Ishikawa (cell line): ENCODE results near the gene FOXR1.

ENCODE experiments used
- CEBPB ChIP-seq: IDR thresholded peaks from 2 replicates; pipeline ENCODE4 v1.6.1; 2012
- CREB1 ChIP-seq: IDR thresholded peaks from 2 replicates; pipeline ENCODE4 v1.6.1; 2012; ENCODE audit warnings: low read depth
- EGR1 ChIP-seq: IDR thresholded peaks from 2 replicates; pipeline ENCODE4 v1.6.1; 2012
- EP300 ChIP-seq: IDR thresholded peaks from 2 replicates; pipeline ENCODE4 v1.6.1; 2012; ENCODE audit warnings: borderline replicate concordance
- FOXM1 ChIP-seq: IDR thresholded peaks from 2 replicates; pipeline ENCODE4 v1.6.1; 2012; ENCODE audit warnings: low read depth, borderline replicate concordance
- NFIC ChIP-seq: IDR thresholded peaks from 2 replicates; pipeline ENCODE4 v1.6.1; 2012
- RAD21 ChIP-seq: IDR thresholded peaks from 2 replicates; pipeline ENCODE4 v1.6.1; 2012; ENCODE audit warnings: low read depth
- TAF1 ChIP-seq: IDR thresholded peaks from 2 replicates; pipeline ENCODE4 v1.6.1; 2012; ENCODE audit warnings: low read depth, mild to moderate bottlenecking
- TCF12 ChIP-seq: IDR thresholded peaks from 2 replicates; pipeline ENCODE4 v1.6.1; 2012; ENCODE audit warnings: low read depth
- TEAD4 ChIP-seq: IDR thresholded peaks from 2 replicates; pipeline ENCODE4 v1.6.1; 2012
- YY1 ChIP-seq: IDR thresholded peaks from 2 replicates; pipeline ENCODE4 v1.6.1; 2012; ENCODE audit warnings: low read depth
- ZBTB7A ChIP-seq: IDR thresholded peaks from 2 replicates; pipeline ENCODE4 v1.6.1; 2012; ENCODE audit warnings: low read depth
- TF ChIP-seq, protein P1 (sequence below): IDR thresholded peaks from 2 replicates; pipeline ENCODE4 v1.6.1; 2012
- TF ChIP-seq, protein P2 (sequence below): IDR thresholded peaks from 2 replicates; pipeline ENCODE4 v1.6.1; 2012
- TF ChIP-seq, protein P3 (sequence below): IDR thresholded peaks from 2 replicates; pipeline ENCODE4 v1.6.1; 2012; ENCODE audit warnings: low read depth, mild to moderate bottlenecking

Gene FOXR1, protein sequence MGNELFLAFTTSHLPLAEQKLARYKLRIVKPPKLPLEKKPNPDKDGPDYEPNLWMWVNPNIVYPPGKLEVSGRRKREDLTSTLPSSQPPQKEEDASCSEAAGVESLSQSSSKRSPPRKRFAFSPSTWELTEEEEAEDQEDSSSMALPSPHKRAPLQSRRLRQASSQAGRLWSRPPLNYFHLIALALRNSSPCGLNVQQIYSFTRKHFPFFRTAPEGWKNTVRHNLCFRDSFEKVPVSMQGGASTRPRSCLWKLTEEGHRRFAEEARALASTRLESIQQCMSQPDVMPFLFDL

DNA sequence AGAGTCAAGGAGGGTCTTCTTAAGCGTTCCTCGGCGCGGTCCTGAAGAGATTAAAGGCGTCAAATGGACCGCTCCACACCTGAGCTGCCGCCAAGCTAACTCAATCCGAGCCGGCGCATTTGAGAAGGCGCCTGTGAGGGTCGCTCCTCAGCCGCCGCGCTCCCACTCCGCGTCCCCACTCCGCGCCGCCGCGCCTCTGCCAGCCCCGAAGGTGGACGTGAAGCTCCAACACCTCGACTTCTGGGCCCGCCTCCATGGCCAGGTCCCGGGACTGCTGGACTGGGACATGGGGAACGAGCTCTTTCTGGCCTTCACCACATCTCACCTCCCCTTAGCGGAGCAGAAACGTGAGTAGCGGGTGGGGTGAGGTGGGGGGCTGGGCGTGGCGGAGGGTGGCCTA is at the start of gene FOXR1:
Gene FOXR1 (plus strand): TSS at position 116 of the 400 bp plus-strand sequence. CDS start 171 bp downstream, at position 287.
- TF ChIP-seq RAD21 (no peak), EP300 (no peak), TCF12 (no peak), TEAD4 (no peak), TAF1 (no peak), NFIC (no peak), CEBPB (no peak), EGR1 (no peak), CREB1 (no peak), ZBTB7A (no peak), FOXM1 (no peak), YY1 (no peak)
- TF ChIP-seq, protein P1, sequence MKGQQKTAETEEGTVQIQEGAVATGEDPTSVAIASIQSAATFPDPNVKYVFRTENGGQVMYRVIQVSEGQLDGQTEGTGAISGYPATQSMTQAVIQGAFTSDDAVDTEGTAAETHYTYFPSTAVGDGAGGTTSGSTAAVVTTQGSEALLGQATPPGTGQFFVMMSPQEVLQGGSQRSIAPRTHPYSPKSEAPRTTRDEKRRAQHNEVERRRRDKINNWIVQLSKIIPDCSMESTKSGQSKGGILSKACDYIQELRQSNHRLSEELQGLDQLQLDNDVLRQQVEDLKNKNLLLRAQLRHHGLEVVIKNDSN: no peak
- TF ChIP-seq, protein P2, sequence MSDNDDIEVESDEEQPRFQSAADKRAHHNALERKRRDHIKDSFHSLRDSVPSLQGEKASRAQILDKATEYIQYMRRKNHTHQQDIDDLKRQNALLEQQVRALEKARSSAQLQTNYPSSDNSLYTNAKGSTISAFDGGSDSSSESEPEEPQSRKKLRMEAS: no peak
- TF ChIP-seq, protein P3, sequence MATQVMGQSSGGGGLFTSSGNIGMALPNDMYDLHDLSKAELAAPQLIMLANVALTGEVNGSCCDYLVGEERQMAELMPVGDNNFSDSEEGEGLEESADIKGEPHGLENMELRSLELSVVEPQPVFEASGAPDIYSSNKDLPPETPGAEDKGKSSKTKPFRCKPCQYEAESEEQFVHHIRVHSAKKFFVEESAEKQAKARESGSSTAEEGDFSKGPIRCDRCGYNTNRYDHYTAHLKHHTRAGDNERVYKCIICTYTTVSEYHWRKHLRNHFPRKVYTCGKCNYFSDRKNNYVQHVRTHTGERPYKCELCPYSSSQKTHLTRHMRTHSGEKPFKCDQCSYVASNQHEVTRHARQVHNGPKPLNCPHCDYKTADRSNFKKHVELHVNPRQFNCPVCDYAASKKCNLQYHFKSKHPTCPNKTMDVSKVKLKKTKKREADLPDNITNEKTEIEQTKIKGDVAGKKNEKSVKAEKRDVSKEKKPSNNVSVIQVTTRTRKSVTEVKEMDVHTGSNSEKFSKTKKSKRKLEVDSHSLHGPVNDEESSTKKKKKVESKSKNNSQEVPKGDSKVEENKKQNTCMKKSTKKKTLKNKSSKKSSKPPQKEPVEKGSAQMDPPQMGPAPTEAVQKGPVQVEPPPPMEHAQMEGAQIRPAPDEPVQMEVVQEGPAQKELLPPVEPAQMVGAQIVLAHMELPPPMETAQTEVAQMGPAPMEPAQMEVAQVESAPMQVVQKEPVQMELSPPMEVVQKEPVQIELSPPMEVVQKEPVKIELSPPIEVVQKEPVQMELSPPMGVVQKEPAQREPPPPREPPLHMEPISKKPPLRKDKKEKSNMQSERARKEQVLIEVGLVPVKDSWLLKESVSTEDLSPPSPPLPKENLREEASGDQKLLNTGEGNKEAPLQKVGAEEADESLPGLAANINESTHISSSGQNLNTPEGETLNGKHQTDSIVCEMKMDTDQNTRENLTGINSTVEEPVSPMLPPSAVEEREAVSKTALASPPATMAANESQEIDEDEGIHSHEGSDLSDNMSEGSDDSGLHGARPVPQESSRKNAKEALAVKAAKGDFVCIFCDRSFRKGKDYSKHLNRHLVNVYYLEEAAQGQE: no peak

DNA sequence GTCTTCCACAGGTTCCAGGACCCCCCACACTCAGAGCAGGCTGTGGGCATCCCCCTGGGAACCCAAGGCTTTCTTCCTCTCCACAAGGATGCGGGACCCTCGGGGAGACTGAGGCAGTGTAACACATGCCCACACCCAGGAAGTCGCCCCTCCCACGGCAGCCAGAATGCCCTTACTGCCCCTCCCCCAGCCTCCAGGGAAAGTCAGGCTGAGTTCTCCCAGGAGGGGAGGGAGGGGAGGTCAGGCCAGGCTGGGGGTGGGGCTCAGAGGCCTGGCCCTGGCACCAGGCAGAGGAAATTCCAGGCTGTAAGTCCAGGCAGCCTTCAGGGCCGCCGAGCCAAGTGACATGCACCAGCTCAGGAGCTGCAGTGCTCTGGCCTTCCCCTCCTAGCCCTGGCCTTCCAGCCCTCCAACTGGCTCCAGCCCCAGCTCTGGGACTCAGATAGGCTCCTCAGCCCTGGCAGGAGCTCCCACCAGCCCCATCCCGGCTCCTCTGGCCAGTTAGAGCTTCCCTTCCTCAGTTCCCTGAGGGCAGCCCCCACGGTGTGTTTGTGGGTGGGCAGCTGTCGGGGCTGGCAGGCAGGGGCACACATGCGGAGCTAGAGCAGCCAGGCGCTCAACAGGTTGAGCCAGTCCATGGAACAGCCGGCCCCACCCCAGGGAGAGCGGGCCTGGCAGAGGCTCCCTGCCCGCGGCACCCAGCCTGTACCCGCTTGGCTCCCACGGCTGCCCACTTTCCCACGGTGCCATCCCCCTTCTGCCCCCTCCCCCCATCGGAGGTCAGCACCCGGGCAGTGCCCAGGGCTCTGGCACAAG is 49.4 kb upstream of the FOXR1 start:
- TF ChIP-seq NFIC (peak; percentile 38), CREB1 (no peak), CEBPB (no peak), EP300 (peak; percentile 50; the same call in 1 of the 2 replicates), TAF1 (peak; percentile 36; the same call in 1 of the 2 replicates), TEAD4 (peak; percentile 78), YY1 (no peak), TCF12 (peak; percentile 16; the same call in 1 of the 2 replicates), FOXM1 (no peak), ZBTB7A (peak; percentile 15; the same call in 1 of the 2 replicates)
- TF ChIP-seq, protein P1: 0 out of 2 replicates have a peak, but pooled peaks have one; percentile 10
- TF ChIP-seq, protein P2: peak; percentile 70
- TF ChIP-seq, protein P3: no peak

DNA sequence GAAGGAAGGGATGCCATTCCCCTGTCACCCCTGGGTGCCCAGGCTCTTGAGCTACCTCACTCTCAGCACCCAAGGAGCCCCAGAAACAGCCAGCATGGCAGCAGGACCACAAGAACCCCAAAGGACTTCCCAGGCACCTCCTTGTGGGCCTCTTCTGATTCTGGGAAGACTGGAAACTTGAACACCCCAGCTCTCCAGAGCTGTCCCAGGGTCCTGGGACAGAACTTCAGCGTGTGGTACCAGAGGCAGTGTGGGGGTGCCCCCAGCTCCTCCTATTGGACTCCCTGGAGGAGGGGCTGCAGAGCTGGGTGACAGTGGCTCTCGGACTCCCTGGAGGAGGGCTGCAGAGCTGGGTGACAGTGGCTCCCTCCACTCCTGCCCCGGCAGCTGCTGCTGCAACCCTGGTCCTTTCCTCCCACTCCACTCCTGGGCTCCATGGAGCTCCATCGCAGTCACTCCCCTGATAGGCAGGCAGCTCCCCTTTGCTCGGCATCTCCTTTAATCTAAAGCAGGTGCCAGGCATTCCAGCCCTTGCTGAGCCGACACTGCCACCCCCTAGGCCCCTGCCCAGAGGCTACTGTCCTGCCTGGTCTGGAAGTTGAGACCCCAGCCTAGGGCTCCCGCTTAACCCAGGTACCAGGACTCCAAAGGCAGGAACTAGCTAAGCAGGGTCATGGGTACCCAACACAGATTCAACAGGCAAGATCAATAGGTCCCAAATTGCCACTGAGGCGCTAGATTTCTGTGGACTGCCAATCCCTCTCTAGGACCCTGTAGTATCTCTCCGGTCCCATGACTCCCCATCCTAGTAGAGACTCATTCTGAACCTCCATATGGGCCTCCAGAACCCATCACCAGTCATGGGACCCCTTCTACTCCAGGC is 48.6 kb upstream of the FOXR1 start:
- TF ChIP-seq TEAD4 (no peak), RAD21 (no peak), FOXM1 (no peak), ZBTB7A (no peak), TAF1 (no peak)
- TF ChIP-seq, protein P1: no peak
- TF ChIP-seq, protein P2: no peak
- TF ChIP-seq, protein P3: no peak
